NB4 (cell line): Measurements from ENCODE around the gene SNTG2.

Experiments used
- DNase-seq: peaks from one replicate; pipeline ENCODE4 v3.0.0; 2010; ENCODE audit warnings: low read depth
- H3K4me3 ChIP-seq: one replicate; pipeline ENCODE4 v1.5.1; 2011; ENCODE audit warnings: mild to moderate bottlenecking, low read depth, low read length, moderate library complexity
- CTCF ChIP-seq: IDR thresholded peaks from one replicate; pipeline ENCODE4 v1.5.1; 2012; ENCODE audit warnings: low read depth, low read length
- MAX ChIP-seq: IDR thresholded peaks from 2 replicates; pipeline ENCODE4 v1.6.1; 2011; ENCODE audit warnings: low read depth, low read length
- MYC ChIP-seq: IDR thresholded peaks from 2 replicates; pipeline ENCODE4 v1.6.1; 2011; ENCODE audit warnings: low read depth, low read length
- POLR2A ChIP-seq: IDR thresholded peaks from 2 replicates; pipeline ENCODE4 v1.6.1; 2011; ENCODE audit warnings: mild to moderate bottlenecking; ENCODE audit not compliant: insufficient read length; ENCODE audit errors: extremely low read depth

Gene SNTG2

GRCh38 chr2:929925-930324, 20.7 kb upstream of the SNTG2 start:
- H3K4me3 ChIP-seq: no peak overlapping the region
- no peak for DNase-seq
- TF ChIP-seq POLR2A (no peak), MYC (no peak), MAX (no peak), CTCF (no peak)

- TF ChIP-seq POLR2A (no peak), CTCF (no peak)
- H3K4me3 ChIP-seq: no peak overlapping the region
- no peak for DNase-seq
These were observed 19.7 kb upstream of the SNTG2 start for GRCh38 chr2:930935-931334.

- no peak overlapping the region for H3K4me3 ChIP-seq
- DNase-seq: no peak
- TF ChIP-seq MYC (no peak), CTCF (no peak), MAX (no peak), POLR2A (no peak)
These were observed 18.1 kb upstream of the SNTG2 start for GRCh38 chr2:932320-933115.

- TF ChIP-seq POLR2A: no peak
- TF ChIP-seq CTCF: no peak
- TF ChIP-seq MYC: no peak
- no peak for TF ChIP-seq MAX
- H3K4me3 ChIP-seq: no peak overlapping the region
- no peak for DNase-seq
These were observed 16.8 kb upstream of the SNTG2 start for GRCh38 chr2:933734-934295.

GRCh38 chr2:937530-937929, 13.1 kb upstream of the SNTG2 start:
- TF ChIP-seq POLR2A: no peak
- no peak for TF ChIP-seq CTCF
- no peak for TF ChIP-seq MYC
- no peak for TF ChIP-seq MAX
- DNase-seq: no peak

GRCh38 chr2:938181-939005, 12.3 kb upstream of the SNTG2 start:
- DNase-seq: no peak
- no peak for TF ChIP-seq MAX
- no peak for TF ChIP-seq MYC
- no peak for TF ChIP-seq CTCF
- TF ChIP-seq POLR2A: no peak
- H3K4me3 ChIP-seq: no peak overlapping the region

More at GRCh38 chr2:937530-937929, 13.1 kb upstream of the SNTG2 start:
- no peak overlapping the region for H3K4me3 ChIP-seq
